ENCODE measurements around the gene LIN9. TPM values are rescaled to one million over a fixed set of nuclear protein-coding genes. Genes with fewer than 3 reads are reported as not detected.
"Not testable (repeated sequence)": the region's sequence is repeated elsewhere in the genome, so short reads cannot be mapped to it uniquely, and the experiment has no call there.

Gene LIN9
- total RNA-seq, 1 donor from 2014 or later: 4.6 TPM

GRCh38 chr1:226268421-226269124, 40.4 kb downstream of the LIN9 start:
- no peak for DNase-seq
- Histone ChIP-seq H3K4me3 (no peak overlapping the region), H3K27ac (no peak overlapping the region), H3K9me3 (no peaks in the 10 kb centered on the region), H3K36me3 (no peaks in the 10 kb centered on the region), H3K4me1 (no peaks in the 10 kb centered on the region), H3K27me3 (no peaks in the 10 kb centered on the region)
- no peak for ATAC-seq
- no peak for TF ChIP-seq CTCF (IDR thresholded peaks at IDR 0.05)
- intact Hi-C loops (cut with DNase I): no loop called here

DNA sequence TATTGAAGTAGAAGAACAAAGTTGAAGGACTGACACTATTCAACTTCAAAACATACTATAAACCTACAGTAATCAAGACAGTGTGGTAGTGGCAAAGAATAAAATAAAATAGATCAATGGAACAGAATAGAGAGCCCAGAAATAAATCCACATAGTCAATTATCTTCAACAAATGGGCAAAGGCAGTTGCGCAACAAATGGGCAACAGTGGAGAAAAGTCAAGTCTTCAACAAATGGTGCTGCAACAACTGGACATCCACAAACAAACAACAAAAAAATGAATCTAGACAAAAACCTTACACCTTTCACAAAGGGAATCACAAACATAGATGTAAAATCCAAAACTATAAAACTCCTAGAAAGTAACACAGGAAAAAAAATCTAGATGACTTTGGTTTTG, 47.1 kb downstream of the LIN9 start:
- no peak overlapping the region for H3K4me3 ChIP-seq
- no peak for TF ChIP-seq CTCF (IDR thresholded peaks at IDR 0.05)
- no peaks in the 10 kb centered on the region for H3K27me3 ChIP-seq
- ATAC-seq: no peak
- no peaks in the 10 kb centered on the region for H3K4me1 ChIP-seq
- intact Hi-C loops (cut with DNase I): no loop called here
- DNase-seq: no peak
- peaks cover 5% of the 10 kb centered on the region for H3K9me3 ChIP-seq
- H3K36me3 ChIP-seq: no peaks in the 10 kb centered on the region
- H3K27ac ChIP-seq: no peak overlapping the region

GRCh38 chr1:226255380-226255779, 53.6 kb downstream of the LIN9 start:
- no peaks in the 10 kb centered on the region for H3K27me3 ChIP-seq
- DNase-seq: no peak
- no peak overlapping the region for H3K4me3 ChIP-seq
- no peak for ATAC-seq
- peaks cover 5% of the 10 kb centered on the region for H3K36me3 ChIP-seq
- intact Hi-C loops (cut with DNase I): no loop called here
- TF ChIP-seq CTCF (IDR thresholded peaks at IDR 0.05): no peak
- H3K9me3 ChIP-seq: no peaks in the 10 kb centered on the region
- H3K27ac ChIP-seq: no peak overlapping the region
- no peaks in the 10 kb centered on the region for H3K4me1 ChIP-seq

- H3K9me3 ChIP-seq: no peaks in the 10 kb centered on the region
- ATAC-seq (no peak), DNase-seq (no peak)
- intact Hi-C loops (cut with DNase I): no loop called here
- H3K4me3 ChIP-seq: no peak overlapping the region
- no peak for TF ChIP-seq CTCF (IDR thresholded peaks at IDR 0.05)
- peaks cover 7% of the 10 kb centered on the region for H3K36me3 ChIP-seq
- H3K4me1 ChIP-seq: no peaks in the 10 kb centered on the region
- no peaks in the 10 kb centered on the region for H3K27me3 ChIP-seq
- no peak overlapping the region for H3K27ac ChIP-seq
Measured at GRCh38 chr1:226253933-226254332, 55.0 kb downstream of the LIN9 start.

- H3K36me3 ChIP-seq; H3K4me1 ChIP-seq; H3K27me3 ChIP-seq; DNase-seq; H3K4me3 ChIP-seq; H3K27ac ChIP-seq; intact Hi-C loops (cut with DNase I); H3K9me3 ChIP-seq; ATAC-seq: not testable (repeated sequence)
Measured at GRCh38 chr1:226252841-226253240, 56.1 kb downstream of the LIN9 start.

DNA sequence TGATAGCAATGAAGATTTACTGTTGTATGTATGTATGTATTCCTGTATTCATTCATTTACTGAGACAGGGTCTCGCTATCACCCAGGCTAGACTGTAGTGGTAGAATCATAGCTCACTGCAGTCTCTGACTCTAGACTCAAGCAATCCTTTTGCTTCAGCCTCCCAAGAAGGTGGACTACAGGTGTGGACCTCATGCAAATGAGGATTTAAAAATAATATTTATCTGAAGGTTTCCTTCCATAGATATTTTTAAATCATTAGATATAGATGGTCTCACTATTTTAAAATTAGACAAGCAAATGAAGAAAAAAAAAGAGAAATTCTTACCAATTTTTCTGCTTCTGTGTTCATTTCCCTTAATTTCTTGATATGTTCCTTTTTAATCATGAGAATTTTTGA, 58.5 kb downstream of the LIN9 start:
- Histone ChIP-seq H3K27me3 (no peaks in the 10 kb centered on the region), H3K36me3 (peaks cover 7% of the 10 kb centered on the region), H3K27ac (no peak overlapping the region), H3K9me3 (no peaks in the 10 kb centered on the region), H3K4me1 (peaks cover 8% of the 10 kb centered on the region), H3K4me3 (no peak overlapping the region)
- no peak for DNase-seq
- ATAC-seq: no peak
- intact Hi-C loops (cut with DNase I): no loop called here
- no peak for TF ChIP-seq CTCF (IDR thresholded peaks at IDR 0.05)
